Ovary (tissue), 3 donors: Measurements from ENCODE around the gene TBXAS1.

Experiments used
- EP300 ChIP-seq: sonication (generic); formaldehyde crosslinking; IDR thresholded peaks from one replicate; pipeline ENCODE4 v1.6.1; 2017; ENCODE audit warnings: antibody characterized with exemption
- POLR2A ChIP-seq: fragments of 450-650 bp; IDR thresholded peaks from one replicate; pipeline ENCODE4 v1.6.1; 2017; ENCODE audit warnings: antibody characterized with exemption, mild to moderate bottlenecking, moderate library complexity
- TF ChIP-seq, protein P1 (sequence below), 3 donors: fragments of 450-650 bp in 2 of 3; fragments of 200-600 bp in 1 of 3; IDR thresholded peaks; one replicate each; pipeline versions ENCODE4 v1.5.1 to v1.8.0; 2016 to 2022; ENCODE audit warnings: antibody characterized with exemption in 3 of 3, mild to moderate bottlenecking in 1 of 3
- donor health status: DM: no; HTN: no; CAD: no.

DNA sequence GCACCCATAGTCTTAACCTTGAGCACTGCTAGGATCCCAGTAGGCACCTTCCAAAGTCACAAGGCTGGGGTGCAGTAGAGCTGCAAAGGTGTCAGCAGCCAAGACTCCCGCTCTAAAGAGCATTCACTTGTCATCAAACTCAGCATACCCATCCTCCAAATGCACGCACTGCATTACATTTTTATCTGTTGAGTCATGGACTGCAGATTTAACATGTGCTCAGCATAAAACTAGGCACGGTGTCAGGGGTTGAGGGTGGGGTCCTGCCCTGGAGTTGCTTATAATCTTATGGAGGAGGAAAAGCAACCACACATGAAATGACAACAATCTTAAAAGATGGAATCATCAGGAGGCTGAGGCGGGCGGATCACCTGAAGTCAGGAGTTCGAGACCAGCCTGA lies 131.1 kb downstream of the TBXAS1 start:
- TF ChIP-seq, protein P1, sequence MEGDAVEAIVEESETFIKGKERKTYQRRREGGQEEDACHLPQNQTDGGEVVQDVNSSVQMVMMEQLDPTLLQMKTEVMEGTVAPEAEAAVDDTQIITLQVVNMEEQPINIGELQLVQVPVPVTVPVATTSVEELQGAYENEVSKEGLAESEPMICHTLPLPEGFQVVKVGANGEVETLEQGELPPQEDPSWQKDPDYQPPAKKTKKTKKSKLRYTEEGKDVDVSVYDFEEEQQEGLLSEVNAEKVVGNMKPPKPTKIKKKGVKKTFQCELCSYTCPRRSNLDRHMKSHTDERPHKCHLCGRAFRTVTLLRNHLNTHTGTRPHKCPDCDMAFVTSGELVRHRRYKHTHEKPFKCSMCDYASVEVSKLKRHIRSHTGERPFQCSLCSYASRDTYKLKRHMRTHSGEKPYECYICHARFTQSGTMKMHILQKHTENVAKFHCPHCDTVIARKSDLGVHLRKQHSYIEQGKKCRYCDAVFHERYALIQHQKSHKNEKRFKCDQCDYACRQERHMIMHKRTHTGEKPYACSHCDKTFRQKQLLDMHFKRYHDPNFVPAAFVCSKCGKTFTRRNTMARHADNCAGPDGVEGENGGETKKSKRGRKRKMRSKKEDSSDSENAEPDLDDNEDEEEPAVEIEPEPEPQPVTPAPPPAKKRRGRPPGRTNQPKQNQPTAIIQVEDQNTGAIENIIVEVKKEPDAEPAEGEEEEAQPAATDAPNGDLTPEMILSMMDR (IDR thresholded peaks at IDR 0.05) = no peak
- TF ChIP-seq EP300 (no peak), POLR2A (no peak)
